Measurements from ENCODE around the gene SLC9A5. TPM values are rescaled to one million over a fixed set of nuclear protein-coding genes. Genes with fewer than 3 reads are reported as not detected.

SLC9A5 gene
- total and polyA plus RNA-seq, 4 donors, result 0.05 to 0.25 (median 0.09) TPM; not detected in 1

DNA sequence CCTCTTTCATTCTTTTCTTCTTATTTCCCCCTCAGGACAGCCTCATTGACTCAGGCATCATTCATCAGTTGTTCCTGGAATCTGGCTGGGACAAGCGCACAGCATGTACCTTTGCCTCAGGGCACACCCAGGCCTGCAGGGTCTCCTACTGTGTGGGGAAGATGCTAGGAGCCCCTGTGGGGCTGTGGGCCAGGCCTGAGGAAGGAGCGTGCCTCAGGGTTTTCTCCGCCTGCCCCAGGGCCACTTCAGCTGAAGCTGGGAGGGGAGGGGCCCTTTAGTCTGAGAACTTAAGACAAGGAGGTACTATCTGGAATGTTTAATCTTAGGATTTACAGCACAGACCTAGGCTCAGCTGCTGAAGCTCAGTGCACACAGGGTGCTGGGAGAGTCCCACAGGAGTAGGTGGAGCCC is 41.9 kb upstream of the SLC9A5 start:
- Histone ChIP-seq H3K9me3 (ENCODE audit: control insufficient read depth in 4 of 4, low read length in 3 of 4) (no peaks in the 10 kb centered on the region), H3K4me3 (ENCODE audit: low read depth in 1 of 3, low read length in 3 of 3) (no peak overlapping the region), H3K4me1 (ENCODE audit: control insufficient read depth in 4 of 4, insufficient read depth in 4 of 4, low read length in 3 of 4) (peaks cover 14 to 24% (median 18%) of the 10 kb centered on the region in 4 donors), H3K27me3 (ENCODE audit: control insufficient read depth in 4 of 4, insufficient read depth in 4 of 4, low read length in 3 of 4) (no peaks in the 10 kb centered on the region), H3K36me3 (ENCODE audit: control insufficient read depth in 4 of 4, insufficient read depth in 3 of 4, low read depth in 1 of 4, low read length in 3 of 4) (peaks cover 0 to 23% (median 5%) of the 10 kb centered on the region in 4 donors), H3K27ac (ENCODE audit: low read depth in 1 of 2, low read length in 2 of 2) (no peak overlapping the region), H3K9ac (ENCODE audit: low read depth in 1 of 2, low read length in 2 of 2) (no peak overlapping the region)
- no peak for TF ChIP-seq TAF1 (conservative IDR thresholded peaks at IDR 0.05)
- TF ChIP-seq EGR1 (IDR thresholded peaks at IDR 0.05; ENCODE audit: low read depth in 2 of 2), result no peak
- TF ChIP-seq RAD21 (IDR thresholded peaks at IDR 0.05), result no peak
- TF ChIP-seq JUND (IDR thresholded peaks at IDR 0.05), result no peak
- TF ChIP-seq, protein P1, sequence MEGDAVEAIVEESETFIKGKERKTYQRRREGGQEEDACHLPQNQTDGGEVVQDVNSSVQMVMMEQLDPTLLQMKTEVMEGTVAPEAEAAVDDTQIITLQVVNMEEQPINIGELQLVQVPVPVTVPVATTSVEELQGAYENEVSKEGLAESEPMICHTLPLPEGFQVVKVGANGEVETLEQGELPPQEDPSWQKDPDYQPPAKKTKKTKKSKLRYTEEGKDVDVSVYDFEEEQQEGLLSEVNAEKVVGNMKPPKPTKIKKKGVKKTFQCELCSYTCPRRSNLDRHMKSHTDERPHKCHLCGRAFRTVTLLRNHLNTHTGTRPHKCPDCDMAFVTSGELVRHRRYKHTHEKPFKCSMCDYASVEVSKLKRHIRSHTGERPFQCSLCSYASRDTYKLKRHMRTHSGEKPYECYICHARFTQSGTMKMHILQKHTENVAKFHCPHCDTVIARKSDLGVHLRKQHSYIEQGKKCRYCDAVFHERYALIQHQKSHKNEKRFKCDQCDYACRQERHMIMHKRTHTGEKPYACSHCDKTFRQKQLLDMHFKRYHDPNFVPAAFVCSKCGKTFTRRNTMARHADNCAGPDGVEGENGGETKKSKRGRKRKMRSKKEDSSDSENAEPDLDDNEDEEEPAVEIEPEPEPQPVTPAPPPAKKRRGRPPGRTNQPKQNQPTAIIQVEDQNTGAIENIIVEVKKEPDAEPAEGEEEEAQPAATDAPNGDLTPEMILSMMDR (IDR thresholded peaks at IDR 0.05; ENCODE audit: low read depth, low read length, missing input control), result no peak
- no peak for TF ChIP-seq FOXA2 (IDR thresholded peaks at IDR 0.05)
- no peak for TF ChIP-seq FOXA1 (IDR thresholded peaks at IDR 0.05)
- no peak for TF ChIP-seq HNF4A (conservative IDR thresholded peaks at IDR 0.05)
- TF ChIP-seq HNF4G (IDR thresholded peaks at IDR 0.05), result no peak
- no peak for TF ChIP-seq SP1 (IDR thresholded peaks at IDR 0.05)
- TF ChIP-seq RXRA (IDR thresholded peaks at IDR 0.05), result no peak
- TF ChIP-seq, protein P2, sequence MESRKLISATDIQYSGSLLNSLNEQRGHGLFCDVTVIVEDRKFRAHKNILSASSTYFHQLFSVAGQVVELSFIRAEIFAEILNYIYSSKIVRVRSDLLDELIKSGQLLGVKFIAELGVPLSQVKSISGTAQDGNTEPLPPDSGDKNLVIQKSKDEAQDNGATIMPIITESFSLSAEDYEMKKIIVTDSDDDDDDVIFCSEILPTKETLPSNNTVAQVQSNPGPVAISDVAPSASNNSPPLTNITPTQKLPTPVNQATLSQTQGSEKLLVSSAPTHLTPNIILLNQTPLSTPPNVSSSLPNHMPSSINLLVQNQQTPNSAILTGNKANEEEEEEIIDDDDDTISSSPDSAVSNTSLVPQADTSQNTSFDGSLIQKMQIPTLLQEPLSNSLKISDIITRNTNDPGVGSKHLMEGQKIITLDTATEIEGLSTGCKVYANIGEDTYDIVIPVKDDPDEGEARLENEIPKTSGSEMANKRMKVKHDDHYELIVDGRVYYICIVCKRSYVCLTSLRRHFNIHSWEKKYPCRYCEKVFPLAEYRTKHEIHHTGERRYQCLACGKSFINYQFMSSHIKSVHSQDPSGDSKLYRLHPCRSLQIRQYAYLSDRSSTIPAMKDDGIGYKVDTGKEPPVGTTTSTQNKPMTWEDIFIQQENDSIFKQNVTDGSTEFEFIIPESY (IDR thresholded peaks at IDR 0.05), result no peak
- TF ChIP-seq YY1 (IDR thresholded peaks at IDR 0.05), result no peak
- TF ChIP-seq, protein P3, sequence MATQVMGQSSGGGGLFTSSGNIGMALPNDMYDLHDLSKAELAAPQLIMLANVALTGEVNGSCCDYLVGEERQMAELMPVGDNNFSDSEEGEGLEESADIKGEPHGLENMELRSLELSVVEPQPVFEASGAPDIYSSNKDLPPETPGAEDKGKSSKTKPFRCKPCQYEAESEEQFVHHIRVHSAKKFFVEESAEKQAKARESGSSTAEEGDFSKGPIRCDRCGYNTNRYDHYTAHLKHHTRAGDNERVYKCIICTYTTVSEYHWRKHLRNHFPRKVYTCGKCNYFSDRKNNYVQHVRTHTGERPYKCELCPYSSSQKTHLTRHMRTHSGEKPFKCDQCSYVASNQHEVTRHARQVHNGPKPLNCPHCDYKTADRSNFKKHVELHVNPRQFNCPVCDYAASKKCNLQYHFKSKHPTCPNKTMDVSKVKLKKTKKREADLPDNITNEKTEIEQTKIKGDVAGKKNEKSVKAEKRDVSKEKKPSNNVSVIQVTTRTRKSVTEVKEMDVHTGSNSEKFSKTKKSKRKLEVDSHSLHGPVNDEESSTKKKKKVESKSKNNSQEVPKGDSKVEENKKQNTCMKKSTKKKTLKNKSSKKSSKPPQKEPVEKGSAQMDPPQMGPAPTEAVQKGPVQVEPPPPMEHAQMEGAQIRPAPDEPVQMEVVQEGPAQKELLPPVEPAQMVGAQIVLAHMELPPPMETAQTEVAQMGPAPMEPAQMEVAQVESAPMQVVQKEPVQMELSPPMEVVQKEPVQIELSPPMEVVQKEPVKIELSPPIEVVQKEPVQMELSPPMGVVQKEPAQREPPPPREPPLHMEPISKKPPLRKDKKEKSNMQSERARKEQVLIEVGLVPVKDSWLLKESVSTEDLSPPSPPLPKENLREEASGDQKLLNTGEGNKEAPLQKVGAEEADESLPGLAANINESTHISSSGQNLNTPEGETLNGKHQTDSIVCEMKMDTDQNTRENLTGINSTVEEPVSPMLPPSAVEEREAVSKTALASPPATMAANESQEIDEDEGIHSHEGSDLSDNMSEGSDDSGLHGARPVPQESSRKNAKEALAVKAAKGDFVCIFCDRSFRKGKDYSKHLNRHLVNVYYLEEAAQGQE (IDR thresholded peaks at IDR 0.05), result no peak
- TF ChIP-seq, protein P4, sequence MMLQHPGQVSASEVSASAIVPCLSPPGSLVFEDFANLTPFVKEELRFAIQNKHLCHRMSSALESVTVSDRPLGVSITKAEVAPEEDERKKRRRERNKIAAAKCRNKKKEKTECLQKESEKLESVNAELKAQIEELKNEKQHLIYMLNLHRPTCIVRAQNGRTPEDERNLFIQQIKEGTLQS (IDR thresholded peaks at IDR 0.05), result no peak
- no peak for TF ChIP-seq GABPA (IDR thresholded peaks at IDR 0.05 in 1 of 2, conservative IDR thresholded peaks at IDR 0.05 in 1 of 2)
- no peak for TF ChIP-seq NR2F2 (IDR thresholded peaks at IDR 0.05)
- TF ChIP-seq, protein P5, sequence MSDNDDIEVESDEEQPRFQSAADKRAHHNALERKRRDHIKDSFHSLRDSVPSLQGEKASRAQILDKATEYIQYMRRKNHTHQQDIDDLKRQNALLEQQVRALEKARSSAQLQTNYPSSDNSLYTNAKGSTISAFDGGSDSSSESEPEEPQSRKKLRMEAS (IDR thresholded peaks at IDR 0.05), result no peak
- WGBS, result 97% methylated on average over 3 of the region's 3 CpGs
- no peak for DNase-seq (ENCODE audit: low spot score)
